Neural progenitor cell (in vitro differentiated cells): ENCODE results near the gene KLC1.

ENCODE experiments used
- EZH2 ChIP-seq: fragments of 200-600 bp; sonication (generic); IDR thresholded peaks from 2 replicates; pipeline ENCODE4 v1.6.1; 2017; ENCODE audit warnings: antibody characterized with exemption, mild to moderate bottlenecking, moderate library complexity
- EZH2phosphoT487 ChIP-seq: fragments of 200-600 bp; sonication (generic); IDR thresholded peaks from 2 replicates; pipeline ENCODE4 v1.6.1; 2017; ENCODE audit warnings: antibody characterized with exemption
- TF ChIP-seq, protein P1 (sequence below): fragments of 200-600 bp; sonication (generic); IDR thresholded peaks from 2 replicates; pipeline ENCODE4 v1.5.1; 2017; ENCODE audit warnings: antibody characterized with exemption, mild to moderate bottlenecking

DNA sequence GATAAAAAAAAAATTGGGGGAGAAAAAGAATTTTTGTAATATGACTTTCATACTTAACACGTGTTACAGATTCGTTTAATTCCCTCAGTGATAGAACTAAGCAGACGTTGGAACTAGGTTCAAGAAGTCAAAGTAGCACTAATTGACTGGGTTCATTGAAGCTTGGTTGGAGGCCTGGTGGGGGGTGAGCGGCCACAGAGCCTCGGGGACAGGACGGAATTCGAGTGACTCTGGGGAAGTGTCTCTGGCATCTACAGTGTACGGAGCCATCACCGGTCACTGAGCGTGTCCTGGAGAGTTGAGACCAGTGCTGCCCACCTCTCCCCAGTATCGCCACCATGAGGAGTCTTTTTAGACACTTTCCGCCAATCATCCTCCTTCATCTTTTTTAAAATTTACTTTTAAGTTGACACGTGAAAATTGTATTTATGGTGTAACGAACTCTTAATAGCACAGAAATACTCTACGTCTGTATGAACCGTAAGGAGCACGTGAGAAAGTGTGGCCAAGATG, 87.9 kb downstream of the KLC1 start:
- TF ChIP-seq, protein P1, sequence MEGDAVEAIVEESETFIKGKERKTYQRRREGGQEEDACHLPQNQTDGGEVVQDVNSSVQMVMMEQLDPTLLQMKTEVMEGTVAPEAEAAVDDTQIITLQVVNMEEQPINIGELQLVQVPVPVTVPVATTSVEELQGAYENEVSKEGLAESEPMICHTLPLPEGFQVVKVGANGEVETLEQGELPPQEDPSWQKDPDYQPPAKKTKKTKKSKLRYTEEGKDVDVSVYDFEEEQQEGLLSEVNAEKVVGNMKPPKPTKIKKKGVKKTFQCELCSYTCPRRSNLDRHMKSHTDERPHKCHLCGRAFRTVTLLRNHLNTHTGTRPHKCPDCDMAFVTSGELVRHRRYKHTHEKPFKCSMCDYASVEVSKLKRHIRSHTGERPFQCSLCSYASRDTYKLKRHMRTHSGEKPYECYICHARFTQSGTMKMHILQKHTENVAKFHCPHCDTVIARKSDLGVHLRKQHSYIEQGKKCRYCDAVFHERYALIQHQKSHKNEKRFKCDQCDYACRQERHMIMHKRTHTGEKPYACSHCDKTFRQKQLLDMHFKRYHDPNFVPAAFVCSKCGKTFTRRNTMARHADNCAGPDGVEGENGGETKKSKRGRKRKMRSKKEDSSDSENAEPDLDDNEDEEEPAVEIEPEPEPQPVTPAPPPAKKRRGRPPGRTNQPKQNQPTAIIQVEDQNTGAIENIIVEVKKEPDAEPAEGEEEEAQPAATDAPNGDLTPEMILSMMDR, result no peak
- TF ChIP-seq EZH2phosphoT487 (no peak), EZH2 (no peak)
